NCI-H2081 (cell line): ENCODE data around the gene NPR2.

Experiments used
- DNase-seq, 2 experiments: peaks; one replicate each; lab custom pipeline; 2025; lab: John Stamatoyannopoulos, UW

The NPR2 gene

GRCh38 chr9:35858458-35858857 lies 67.1 kb downstream of the NPR2 start:
- no peak for DNase-seq
